PFSK-1 (cell line): ENCODE measurements around the gene IGSF23.

Experiments used
- FOXP2 ChIP-seq: optimal IDR thresholded peaks from 2 replicates; pipeline ENCODE3; 2011; ENCODE audit warnings: borderline replicate concordance, control low read depth, inconsistent platforms; ENCODE audit not compliant: insufficient read depth; ENCODE audit errors: extremely low read length, extremely low read depth
- POLR2AphosphoS5 ChIP-seq: IDR thresholded peaks from 2 replicates; pipeline ENCODE4 v1.6.1; 2012; ENCODE audit warnings: low read depth, mild to moderate bottlenecking, control low read depth, low read length, moderate library complexity
- SIN3A ChIP-seq: IDR thresholded peaks from 2 replicates; pipeline ENCODE4 v1.6.1; 2012; ENCODE audit warnings: mild to moderate bottlenecking, low read length, moderate library complexity, borderline replicate concordance; ENCODE audit not compliant: insufficient read depth
- TAF1 ChIP-seq: IDR thresholded peaks from 2 replicates; pipeline ENCODE4 v1.6.1; 2012; ENCODE audit warnings: low read length, control low read depth, borderline replicate concordance; ENCODE audit not compliant: insufficient read depth
- TF ChIP-seq, protein P1 (sequence below), 2 experiments: IDR thresholded peaks; 2 replicates each; pipeline versions ENCODE4 v1.6.1 to v1.8.0; 2011 to 2012; ENCODE audit warnings: low read depth in 2 of 2, low read length in 2 of 2, control low read depth in 1 of 2, inconsistent platforms in 1 of 2, mild to moderate bottlenecking in 1 of 2, moderate library complexity in 1 of 2; ENCODE audit not compliant: insufficient read depth in 1 of 2

IGSF23 gene

GRCh38 chr19:44596428-44597130 lies 16.8 kb upstream of the IGSF23 start:
- TF ChIP-seq FOXP2 (no peak), TAF1 (no peak), SIN3A (no peak), POLR2AphosphoS5 (no peak)
- TF ChIP-seq, protein P1, sequence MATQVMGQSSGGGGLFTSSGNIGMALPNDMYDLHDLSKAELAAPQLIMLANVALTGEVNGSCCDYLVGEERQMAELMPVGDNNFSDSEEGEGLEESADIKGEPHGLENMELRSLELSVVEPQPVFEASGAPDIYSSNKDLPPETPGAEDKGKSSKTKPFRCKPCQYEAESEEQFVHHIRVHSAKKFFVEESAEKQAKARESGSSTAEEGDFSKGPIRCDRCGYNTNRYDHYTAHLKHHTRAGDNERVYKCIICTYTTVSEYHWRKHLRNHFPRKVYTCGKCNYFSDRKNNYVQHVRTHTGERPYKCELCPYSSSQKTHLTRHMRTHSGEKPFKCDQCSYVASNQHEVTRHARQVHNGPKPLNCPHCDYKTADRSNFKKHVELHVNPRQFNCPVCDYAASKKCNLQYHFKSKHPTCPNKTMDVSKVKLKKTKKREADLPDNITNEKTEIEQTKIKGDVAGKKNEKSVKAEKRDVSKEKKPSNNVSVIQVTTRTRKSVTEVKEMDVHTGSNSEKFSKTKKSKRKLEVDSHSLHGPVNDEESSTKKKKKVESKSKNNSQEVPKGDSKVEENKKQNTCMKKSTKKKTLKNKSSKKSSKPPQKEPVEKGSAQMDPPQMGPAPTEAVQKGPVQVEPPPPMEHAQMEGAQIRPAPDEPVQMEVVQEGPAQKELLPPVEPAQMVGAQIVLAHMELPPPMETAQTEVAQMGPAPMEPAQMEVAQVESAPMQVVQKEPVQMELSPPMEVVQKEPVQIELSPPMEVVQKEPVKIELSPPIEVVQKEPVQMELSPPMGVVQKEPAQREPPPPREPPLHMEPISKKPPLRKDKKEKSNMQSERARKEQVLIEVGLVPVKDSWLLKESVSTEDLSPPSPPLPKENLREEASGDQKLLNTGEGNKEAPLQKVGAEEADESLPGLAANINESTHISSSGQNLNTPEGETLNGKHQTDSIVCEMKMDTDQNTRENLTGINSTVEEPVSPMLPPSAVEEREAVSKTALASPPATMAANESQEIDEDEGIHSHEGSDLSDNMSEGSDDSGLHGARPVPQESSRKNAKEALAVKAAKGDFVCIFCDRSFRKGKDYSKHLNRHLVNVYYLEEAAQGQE (IDR thresholded peaks at IDR 0.05; ENCODE audit: insufficient read depth in 1 of 2, low read depth in 2 of 2, low read length in 2 of 2), result no peak

GRCh38 chr19:44597131-44597491 lies 16.3 kb upstream of the IGSF23 start:
- TF ChIP-seq POLR2AphosphoS5 (no peak), SIN3A (no peak), FOXP2 (no peak), TAF1 (no peak)
- TF ChIP-seq, protein P1 (IDR thresholded peaks at IDR 0.05; ENCODE audit: insufficient read depth in 1 of 2, low read depth in 2 of 2, low read length in 2 of 2), result no peak

DNA sequence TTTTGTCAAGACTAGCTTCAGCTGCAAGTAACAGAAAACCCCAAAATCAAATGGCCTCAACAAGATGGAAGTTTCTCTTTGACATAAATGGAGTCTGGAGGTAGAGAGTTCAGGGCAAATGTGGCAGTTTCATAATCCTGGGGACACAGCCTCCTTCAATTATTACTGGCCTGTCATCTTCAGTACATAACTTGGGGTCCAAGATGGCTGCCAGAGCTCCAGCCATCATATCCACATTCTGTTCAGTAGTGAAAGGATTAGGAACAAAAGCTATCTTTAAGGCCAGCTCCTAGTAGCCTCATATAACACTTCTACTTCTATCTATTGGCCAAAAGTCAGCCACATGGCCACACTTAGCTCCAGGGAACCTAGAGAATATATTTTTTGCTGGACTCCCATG lies 15.0 kb upstream of the IGSF23 start:
- no peak for TF ChIP-seq FOXP2
- TF ChIP-seq TAF1, result no peak
- TF ChIP-seq POLR2AphosphoS5, result no peak
- no peak for TF ChIP-seq SIN3A
- TF ChIP-seq, protein P1 (IDR thresholded peaks at IDR 0.05; ENCODE audit: insufficient read depth in 1 of 2, low read depth in 2 of 2, low read length in 2 of 2), result no peak

DNA sequence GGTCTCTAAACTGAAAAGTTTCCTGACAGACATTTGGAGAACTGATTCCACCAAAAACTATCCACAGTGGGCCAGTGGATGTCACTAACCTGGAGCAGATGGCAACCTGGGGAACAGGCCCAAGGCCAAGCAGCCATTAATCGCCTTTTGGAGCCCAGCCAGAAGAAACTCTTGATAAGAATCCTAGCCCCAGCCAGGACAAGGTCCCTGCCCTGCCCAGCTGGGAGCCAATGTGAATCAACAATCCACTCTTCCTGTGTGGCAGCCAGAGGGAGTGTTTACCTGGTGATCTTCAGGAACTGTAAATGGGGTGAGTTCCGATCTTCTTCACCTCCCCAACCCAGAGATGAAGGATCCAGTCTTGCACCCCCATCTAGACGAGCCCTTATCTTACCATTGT lies 14.5 kb upstream of the IGSF23 start:
- TF ChIP-seq, protein P1 (IDR thresholded peaks at IDR 0.05; ENCODE audit: insufficient read depth in 1 of 2, low read depth in 2 of 2, low read length in 2 of 2), result no peak
- TF ChIP-seq SIN3A (no peak), TAF1 (no peak), POLR2AphosphoS5 (no peak), FOXP2 (no peak)

DNA sequence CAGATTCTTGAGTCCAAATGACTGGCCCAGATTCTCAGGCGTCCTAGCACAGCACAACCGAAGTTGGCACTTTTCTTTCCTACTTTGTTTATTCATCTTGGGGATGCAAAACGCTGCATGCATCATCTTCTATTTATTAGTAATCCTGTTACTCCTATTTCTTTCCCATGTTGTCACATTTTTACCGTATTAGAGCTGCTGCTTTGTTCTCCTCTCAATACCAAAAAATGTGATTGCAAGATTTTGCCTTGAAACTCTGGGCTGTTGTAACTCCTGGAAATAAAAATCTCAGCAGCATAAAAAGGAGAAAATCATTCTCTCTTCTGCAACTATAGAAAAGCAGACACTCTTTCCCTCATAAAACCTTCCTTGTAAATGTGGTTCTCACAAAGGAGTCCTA lies 12.9 kb upstream of the IGSF23 start:
- TF ChIP-seq, protein P1 (IDR thresholded peaks at IDR 0.05; ENCODE audit: insufficient read depth in 1 of 2, low read depth in 2 of 2, low read length in 2 of 2), result no peak
- TF ChIP-seq SIN3A (no peak), FOXP2 (no peak), POLR2AphosphoS5 (no peak), TAF1 (no peak)
